HG02852 (cell line): ENCODE data around the gene PTPRG.

Source experiments
- ATAC-seq: cut with Tn5 transposase; IDR thresholded peaks from one replicate; pipeline ENCODE4 v1.9.1; 2021; ENCODE audit warnings: mild to moderate bottlenecking, moderate library complexity; ENCODE audit not compliant: unreplicated experiment

The PTPRG gene

DNA sequence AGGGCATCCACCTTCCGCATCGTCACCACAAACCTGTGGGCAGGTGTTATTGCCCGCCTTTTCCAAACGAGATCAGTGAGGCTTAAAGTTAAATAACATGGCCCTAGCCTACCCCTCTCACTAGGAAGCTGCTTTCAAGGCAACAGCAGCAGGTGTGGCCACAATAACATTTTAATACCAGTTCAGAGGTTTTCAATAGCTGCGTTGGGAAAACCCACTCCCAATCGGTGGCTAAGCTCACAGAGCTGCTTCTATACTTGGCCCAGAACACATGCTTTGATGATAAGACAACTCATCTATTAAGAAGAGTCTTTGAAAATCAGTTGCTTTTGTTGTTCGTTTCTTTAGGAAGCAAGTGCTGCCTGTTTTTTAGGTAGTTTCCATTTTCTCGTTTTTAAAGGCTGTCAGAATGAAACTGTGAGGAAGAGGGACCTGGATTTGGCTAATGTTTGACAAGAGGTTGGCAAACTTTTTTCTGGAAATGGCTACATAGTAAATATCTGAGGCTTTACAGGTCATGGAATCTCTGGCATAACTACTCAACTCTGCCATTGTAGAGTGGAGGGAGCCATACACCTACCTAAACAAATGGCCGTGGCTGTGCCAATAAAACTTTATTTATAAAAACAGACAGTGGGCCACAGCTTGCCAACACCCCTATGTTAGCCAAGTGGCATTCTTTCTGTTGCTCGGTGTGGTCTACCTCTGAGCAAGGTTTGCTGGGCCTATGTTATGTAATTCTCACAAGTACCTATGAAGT is 632.4 kb downstream of the PTPRG start:
- ATAC-seq = no peak

- ATAC-seq = no peak
Measured at GRCh38 chr3:62197350-62198012, 636.1 kb downstream of the PTPRG start.

DNA sequence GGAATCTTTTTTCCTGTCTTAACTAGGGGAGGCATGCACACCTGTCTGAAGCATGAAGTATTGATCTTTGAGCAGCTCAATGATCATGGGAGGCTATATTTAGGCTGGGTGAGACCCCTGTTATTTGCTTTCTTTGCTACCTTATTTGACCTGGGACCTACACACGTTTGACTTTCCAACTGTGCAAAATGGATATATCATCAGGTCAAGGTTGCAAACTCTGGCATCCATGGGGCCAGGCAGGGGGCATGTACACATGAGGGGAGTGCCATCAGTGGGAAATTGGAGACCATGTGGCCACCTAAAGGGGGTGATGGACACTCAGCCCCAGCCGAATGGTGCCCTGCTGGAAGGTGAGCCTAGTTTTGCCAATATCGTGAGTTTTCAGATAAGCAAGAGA is 637.8 kb downstream of the PTPRG start:
- no peak for ATAC-seq

DNA sequence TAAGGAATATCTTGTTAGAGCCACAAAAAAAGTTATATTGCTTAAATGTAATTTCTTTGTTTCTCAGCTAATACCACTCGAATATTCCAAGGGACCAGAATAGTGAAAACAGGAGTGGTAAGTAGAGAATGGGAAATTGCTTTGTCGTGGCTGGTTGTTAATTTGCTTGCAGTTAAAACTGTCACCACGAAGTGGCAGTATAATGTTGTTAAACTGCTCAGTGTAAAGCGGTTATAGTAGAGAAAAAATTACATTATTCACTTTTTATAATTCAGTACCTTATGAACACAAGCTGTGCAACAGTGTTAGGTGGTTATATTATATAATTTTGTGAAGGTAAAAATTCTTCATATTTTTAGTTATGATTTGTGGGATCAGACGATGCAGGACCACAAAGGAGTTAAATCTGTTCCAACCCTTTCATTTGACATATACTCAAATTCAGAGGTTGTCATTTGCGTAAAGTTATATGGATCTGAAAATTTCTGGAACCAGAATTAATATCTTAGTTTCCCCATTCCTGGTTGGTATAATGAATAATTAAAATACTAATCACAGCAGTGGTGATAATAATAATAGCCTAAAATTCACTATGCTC is 640.2 kb downstream of the PTPRG start:
- ATAC-seq = no peak

GRCh38 chr3:62203152-62203551 is 641.8 kb downstream of the PTPRG start:
- no peak for ATAC-seq

- ATAC-seq = no peak
Measured at GRCh38 chr3:62203561-62203960, 642.2 kb downstream of the PTPRG start.

DNA sequence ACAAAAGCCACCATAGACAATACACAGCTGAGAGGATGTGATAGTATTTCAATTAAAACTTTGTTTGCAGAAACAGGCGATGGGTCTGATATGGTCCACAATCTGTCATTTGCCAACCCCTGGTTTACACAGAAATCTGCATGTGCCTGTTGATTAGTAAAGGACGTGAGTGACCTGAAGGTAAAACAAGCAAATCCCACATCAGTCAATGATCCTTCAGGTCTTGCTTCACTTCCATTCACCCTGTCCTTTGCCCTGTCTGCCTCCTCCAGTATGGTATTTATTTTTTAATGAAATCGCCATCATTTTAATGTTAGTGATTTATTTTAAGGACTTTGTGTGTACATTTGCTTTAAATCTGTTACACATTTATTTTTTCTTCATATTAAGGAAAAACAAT is 645.8 kb downstream of the PTPRG start:
- ATAC-seq = no peak

GRCh38 chr3:62208385-62208784 is 647.0 kb downstream of the PTPRG start:
- ATAC-seq = no peak

DNA sequence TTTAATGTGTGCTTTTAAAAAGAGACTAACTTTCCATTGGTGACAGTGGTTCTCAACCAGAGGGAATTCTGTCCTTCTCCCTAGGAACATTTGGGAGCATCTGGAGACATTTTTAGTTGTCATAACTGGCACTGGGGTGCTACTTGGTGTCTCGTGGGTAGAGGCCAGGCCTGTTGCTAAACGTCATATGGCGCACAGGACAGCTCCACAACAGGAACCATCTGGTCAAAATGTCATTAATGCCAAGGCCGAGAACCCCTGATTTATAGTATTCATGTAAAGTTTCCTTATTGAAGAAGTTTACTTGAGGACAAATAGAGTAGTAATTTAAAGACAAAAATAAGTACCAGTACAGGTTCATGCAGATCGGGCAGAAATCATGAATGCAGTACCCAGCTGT is 647.7 kb downstream of the PTPRG start:
- no peak for ATAC-seq

GRCh38 chr3:62210011-62210410 is 648.6 kb downstream of the PTPRG start:
- ATAC-seq = no peak

GRCh38 chr3:62211675-62212429 is 650.5 kb downstream of the PTPRG start:
- ATAC-seq = no peak

GRCh38 chr3:62214850-62215249 is 653.5 kb downstream of the PTPRG start:
- ATAC-seq = no peak

DNA sequence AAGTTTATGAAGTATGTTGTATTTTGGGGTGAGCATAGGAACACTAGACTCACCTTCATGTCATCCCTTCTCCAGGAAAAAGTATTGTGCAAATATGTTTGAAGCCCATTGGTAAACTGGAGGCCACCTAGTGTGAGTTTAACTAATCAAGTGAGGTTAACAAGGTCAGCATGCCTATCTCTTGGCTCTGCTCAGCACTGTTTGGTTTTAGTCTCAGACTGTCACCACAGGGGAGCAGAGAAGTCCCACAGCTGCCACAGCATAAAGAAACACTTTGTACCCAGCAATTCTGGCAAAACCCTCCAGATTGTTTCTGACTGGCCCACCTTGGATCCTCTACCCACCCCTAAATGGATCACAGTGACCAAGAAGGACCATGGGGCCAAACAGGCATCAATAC is 659.2 kb downstream of the PTPRG start:
- no peak for ATAC-seq

GRCh38 chr3:62225051-62225450 is 663.7 kb downstream of the PTPRG start:
- ATAC-seq = no peak

GRCh38 chr3:62226601-62227339 is 665.4 kb downstream of the PTPRG start:
- ATAC-seq = no peak

DNA sequence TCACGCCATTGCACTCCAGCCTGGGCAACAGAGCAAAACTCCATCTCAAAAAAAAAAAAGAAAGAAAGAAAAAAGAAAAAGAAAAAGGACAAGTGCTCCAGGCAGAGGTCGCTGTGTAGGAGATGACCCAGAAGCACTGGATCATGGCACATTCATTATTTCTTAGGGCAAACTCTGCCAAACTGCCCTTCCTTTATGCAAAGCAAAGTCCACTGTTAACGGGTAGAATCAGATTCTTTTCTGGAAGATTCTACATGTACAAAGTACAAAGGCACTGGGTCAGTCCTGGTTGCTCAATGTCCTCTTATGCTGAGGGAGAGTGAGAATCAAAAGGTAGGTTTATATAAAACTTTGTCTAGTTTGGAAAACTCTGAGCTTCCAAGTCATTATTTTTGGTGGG is 667.1 kb downstream of the PTPRG start:
- no peak for ATAC-seq

DNA sequence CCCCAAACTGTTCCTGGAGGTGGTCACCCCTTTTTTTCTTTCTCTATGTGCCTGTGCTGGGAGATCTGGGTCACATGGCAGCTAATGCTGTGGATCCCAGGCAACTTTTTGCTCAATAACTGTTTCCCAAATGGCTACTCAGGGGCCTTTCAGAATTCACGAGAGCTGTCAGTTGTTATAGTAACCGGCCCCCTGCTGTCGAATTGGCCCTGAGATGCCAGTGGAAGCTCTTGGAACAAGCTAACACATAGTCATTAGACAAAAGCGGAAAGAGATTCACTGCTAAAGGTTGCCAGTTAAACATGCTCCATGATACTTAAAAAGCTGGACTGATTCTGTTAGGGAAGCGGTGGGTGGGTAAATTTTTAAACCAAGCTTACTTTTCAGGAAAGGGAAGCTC is 667.8 kb downstream of the PTPRG start:
- no peak for ATAC-seq

DNA sequence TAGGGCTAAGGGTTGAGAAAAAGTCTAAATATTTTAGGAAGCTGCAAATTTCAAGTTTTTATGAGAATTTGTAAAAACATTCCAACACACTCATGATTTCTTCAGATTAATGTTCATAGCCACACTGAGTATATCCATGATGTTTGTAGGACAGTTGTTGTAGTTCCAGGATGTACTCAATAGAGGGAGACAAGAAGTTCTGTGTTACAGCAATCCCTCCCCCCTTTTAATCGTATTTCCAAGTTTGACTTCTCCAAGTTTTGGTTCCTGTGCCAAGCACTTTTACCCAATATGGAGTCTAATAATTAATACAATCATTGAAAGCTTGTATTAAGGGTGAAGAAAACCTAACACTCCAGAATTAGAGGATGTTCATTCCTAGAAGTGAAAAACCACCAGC is 668.5 kb downstream of the PTPRG start:
- no peak for ATAC-seq

GRCh38 chr3:62233065-62233464 is 671.7 kb downstream of the PTPRG start:
- ATAC-seq = no peak

GRCh38 chr3:62236016-62236415 is 674.6 kb downstream of the PTPRG start:
- no peak for ATAC-seq
